Activated naive CD8-positive, alpha-beta T cell treated with anti-CD3 and anti-CD28 coated beads, Interleukin-2, amount 10 ng/mL, durations not matched to agents 7 days and 5 days (primary cell): ENCODE measurements around the gene NRN1. TPM values are rescaled to one million over a fixed set of nuclear protein-coding genes. Genes with fewer than 3 reads are reported as not detected.

ENCODE experiments used
- ATAC-seq: fragments of 150-1000 bp; cut with Tn5 transposase; one replicate; pipeline ENCODE4 v1.10.0; 2021; ENCODE audit warnings: low read depth, moderate library complexity
- POLR2A ChIA-PET: fragments of 350-600 bp; sonication (Branson Sonifier 250); formaldehyde crosslinking; loops from one replicate; lab custom pipeline; 2021; ENCODE audit warnings: antibody characterized with exemption; lab: Charles Lee
- DNase-seq: peaks from one replicate; pipeline ENCODE4 v3.0.0; 2021
- H3K27ac Mint-ChIP-seq: one replicate; pipeline ENCODE4 v1.8.0; 2022; ENCODE audit warnings: mild to moderate bottlenecking, mixed read lengths
- H3K27me3 Mint-ChIP-seq: one replicate; pipeline ENCODE4 v1.8.0; 2022; ENCODE audit warnings: mild to moderate bottlenecking, moderate library complexity, mixed read lengths
- H3K36me3 Mint-ChIP-seq: one replicate; pipeline ENCODE4 v1.8.0; 2021; ENCODE audit warnings: mild to moderate bottlenecking, mixed read lengths
- H3K4me1 Mint-ChIP-seq: one replicate; pipeline ENCODE4 v1.8.0; 2021; ENCODE audit warnings: mixed read lengths
- H3K4me3 Mint-ChIP-seq: one replicate; pipeline ENCODE4 v1.8.0; 2022; ENCODE audit warnings: mild to moderate bottlenecking, moderate library complexity, mixed read lengths
- H3K9me3 Mint-ChIP-seq: one replicate; pipeline ENCODE4 v1.8.0; 2021; ENCODE audit warnings: mixed read lengths
- total RNA-seq, 2 experiments: library from RNA; stranded (reverse); gene quantifications; one replicate each; pipeline ENCODE4 v1.2.3, GENCODE V29; 2021

Gene NRN1
- total RNA-seq, 2 experiments from 2014 or later = 49.8 to 54.8 TPM

- H3K27ac Mint-ChIP-seq = peak overlapping the region; percentile 94
- peaks cover 15% of the 10 kb centered on the region for H3K36me3 Mint-ChIP-seq
- DNase-seq = peak; percentile 72
- H3K4me1 Mint-ChIP-seq = peaks cover 45% of the 10 kb centered on the region
- peak overlapping the region; percentile 91 for H3K4me3 Mint-ChIP-seq
- peaks cover 63% of the 10 kb centered on the region for H3K27me3 Mint-ChIP-seq
- no peaks in the 10 kb centered on the region for H3K9me3 Mint-ChIP-seq
- POLR2A ChIA-PET = interaction anchor here (0.6 to 2.4 kb wide), 11 partner anchors 8 to 537 kb away, joined by 3 to 22 read pairs (median 4); no protein-coding TSS in a partner anchor
- ATAC-seq = peak; percentile 28
Observed at GRCh38 chr6:6007366-6008088, 802 bp upstream of the NRN1 start.

- Mint-ChIP-seq H3K9me3 (no peaks in the 10 kb centered on the region), H3K4me3 (peak overlapping the region; percentile 91), H3K27ac (peak overlapping the region; percentile 44), H3K27me3 (peaks cover 65% of the 10 kb centered on the region), H3K4me1 (peaks cover 53% of the 10 kb centered on the region), H3K36me3 (peaks cover 24% of the 10 kb centered on the region)
- POLR2A ChIA-PET = no interaction called here
- no peak for DNase-seq
- no peak for ATAC-seq
Observed at GRCh38 chr6:6006006-6006427, 708 bp downstream of the NRN1 start.

- POLR2A ChIA-PET = no interaction called here
- Mint-ChIP-seq H3K4me3 (peak overlapping the region; percentile 91), H3K27ac (peak overlapping the region; percentile 86), H3K36me3 (peaks cover 27% of the 10 kb centered on the region), H3K9me3 (peaks cover 1% of the 10 kb centered on the region), H3K27me3 (peaks cover 63% of the 10 kb centered on the region), H3K4me1 (peaks cover 54% of the 10 kb centered on the region)
- no peak for ATAC-seq
- DNase-seq = no peak
Observed at GRCh38 chr6:6005051-6006005, 1.4 kb downstream of the NRN1 start.

- DNase-seq = peak; percentile 45
- H3K27ac Mint-ChIP-seq = peak overlapping the region; percentile 86
- peak overlapping the region; percentile 91 for H3K4me3 Mint-ChIP-seq
- peaks cover 63% of the 10 kb centered on the region for H3K27me3 Mint-ChIP-seq
- peaks cover 61% of the 10 kb centered on the region for H3K4me1 Mint-ChIP-seq
- H3K36me3 Mint-ChIP-seq = peaks cover 35% of the 10 kb centered on the region
- POLR2A ChIA-PET = interaction anchor here (1.3 to 2.4 kb wide), 3 partner anchors 10 to 24 kb away, joined by 3 to 13 read pairs (median 3); no protein-coding TSS in a partner anchor
- no peak for ATAC-seq
- peaks cover 4% of the 10 kb centered on the region for H3K9me3 Mint-ChIP-seq
Observed at GRCh38 chr6:6004390-6004995, 2.2 kb downstream of the NRN1 start.

- peak; percentile 71 for DNase-seq
- peaks cover 4% of the 10 kb centered on the region for H3K9me3 Mint-ChIP-seq
- peak overlapping the region; percentile 91 for H3K4me3 Mint-ChIP-seq
- H3K4me1 Mint-ChIP-seq = peaks cover 60% of the 10 kb centered on the region
- peaks cover 38% of the 10 kb centered on the region for H3K36me3 Mint-ChIP-seq
- ATAC-seq = peak; percentile 7
- POLR2A ChIA-PET = interaction anchor here (1.3 to 2.4 kb wide), 3 partner anchors 9 to 24 kb away, joined by 3 to 13 read pairs (median 3); no protein-coding TSS in a partner anchor
- H3K27me3 Mint-ChIP-seq = peaks cover 66% of the 10 kb centered on the region
- H3K27ac Mint-ChIP-seq = peak overlapping the region; percentile 86
Observed at GRCh38 chr6:6003621-6004366, 2.9 kb downstream of the NRN1 start.

- H3K27me3 Mint-ChIP-seq = peaks cover 72% of the 10 kb centered on the region
- DNase-seq (no peak), ATAC-seq (no peak)
- H3K4me3 Mint-ChIP-seq = peak overlapping the region; percentile 91
- peaks cover 44% of the 10 kb centered on the region for H3K36me3 Mint-ChIP-seq
- peaks cover 62% of the 10 kb centered on the region for H3K4me1 Mint-ChIP-seq
- H3K27ac Mint-ChIP-seq = peak overlapping the region; percentile 86
- H3K9me3 Mint-ChIP-seq = peaks cover 4% of the 10 kb centered on the region
- POLR2A ChIA-PET = interaction anchor here (1.3 to 2.4 kb wide), 3 partner anchors 8 to 23 kb away, joined by 3 to 13 read pairs (median 3); no protein-coding TSS in a partner anchor
Observed at GRCh38 chr6:6002848-6003620, 3.7 kb downstream of the NRN1 start.

GRCh38 chr6:6002005-6002847 lies 4.5 kb downstream of the NRN1 start:
- H3K9me3 Mint-ChIP-seq = peaks cover 4% of the 10 kb centered on the region
- POLR2A ChIA-PET = interaction anchor here (2.4 kb wide), 1 partner anchor 7 kb away, joined by 13 read pairs; no protein-coding TSS in a partner anchor
- H3K4me1 Mint-ChIP-seq = peaks cover 60% of the 10 kb centered on the region
- no peak for ATAC-seq
- H3K4me3 Mint-ChIP-seq = peak overlapping the region; percentile 91
- H3K27me3 Mint-ChIP-seq = peaks cover 73% of the 10 kb centered on the region
- H3K36me3 Mint-ChIP-seq = peaks cover 45% of the 10 kb centered on the region
- H3K27ac Mint-ChIP-seq = peak overlapping the region; percentile 63
- DNase-seq = peak; percentile 54

- Mint-ChIP-seq H3K9me3 (peaks cover 4% of the 10 kb centered on the region), H3K36me3 (peaks cover 45% of the 10 kb centered on the region), H3K27me3 (peaks cover 68% of the 10 kb centered on the region), H3K4me3 (peak overlapping the region; percentile 91), H3K4me1 (peaks cover 57% of the 10 kb centered on the region), H3K27ac (no peak overlapping the region)
- POLR2A ChIA-PET = interaction anchor here (0.6 to 0.7 kb wide), 2 partner anchors 17 to 188 kb away, joined by 3 to 7 read pairs; no protein-coding TSS in a partner anchor
- ATAC-seq = no peak
- DNase-seq = no peak
Observed at GRCh38 chr6:6001443-6001842, 5.3 kb downstream of the NRN1 start.

GRCh38 chr6:5999688-6000608 lies 6.8 kb downstream of the NRN1 start:
- ATAC-seq (no peak), DNase-seq (no peak)
- peaks cover 44% of the 10 kb centered on the region for H3K36me3 Mint-ChIP-seq
- POLR2A ChIA-PET = interaction anchor here (0.6 to 1.0 kb wide), 3 partner anchors 8 to 825 kb away, joined by 3 read pairs; no protein-coding TSS in a partner anchor
- peaks cover 4% of the 10 kb centered on the region for H3K9me3 Mint-ChIP-seq
- peak overlapping the region; percentile 49 for H3K27ac Mint-ChIP-seq
- H3K4me1 Mint-ChIP-seq = peaks cover 57% of the 10 kb centered on the region
- H3K27me3 Mint-ChIP-seq = peaks cover 67% of the 10 kb centered on the region
- peak overlapping the region; percentile 74 for H3K4me3 Mint-ChIP-seq
